ENCODE results near the gene DIAPH1.

DIAPH1 gene

GRCh38 chr5:141504216-141504615 is 114.6 kb downstream of the DIAPH1 start:
- Histone ChIP-seq H3K27me3 (ENCODE audit: control insufficient read depth, insufficient read depth, low read length) (no peaks in the 10 kb centered on the region), H3K9me3 (ENCODE audit: control insufficient read depth, insufficient read depth, low read length) (no peaks in the 10 kb centered on the region), H3K4me3 (ENCODE audit: low read depth, low read length) (no peak overlapping the region), H3K36me3 (ENCODE audit: control insufficient read depth, insufficient read depth, low read length) (no peaks in the 10 kb centered on the region), H3K4me1 (ENCODE audit: control insufficient read depth, insufficient read depth, low read length) (peaks cover 17% of the 10 kb centered on the region), H3K9ac (ENCODE audit: low read depth, low read length) (no peak overlapping the region)

GRCh38 chr5:141503681-141504080 is 115.1 kb downstream of the DIAPH1 start:
- H3K9ac ChIP-seq (ENCODE audit: low read depth, low read length): no peak overlapping the region
- H3K9me3 ChIP-seq (ENCODE audit: control insufficient read depth, insufficient read depth, low read length): no peaks in the 10 kb centered on the region
- no peak overlapping the region for H3K4me3 ChIP-seq (ENCODE audit: low read depth, low read length)
- H3K36me3 ChIP-seq (ENCODE audit: control insufficient read depth, insufficient read depth, low read length): no peaks in the 10 kb centered on the region
- peaks cover 17% of the 10 kb centered on the region for H3K4me1 ChIP-seq (ENCODE audit: control insufficient read depth, insufficient read depth, low read length)
- H3K27me3 ChIP-seq (ENCODE audit: control insufficient read depth, insufficient read depth, low read length): no peaks in the 10 kb centered on the region

- peaks cover 2% of the 10 kb centered on the region for H3K4me1 ChIP-seq (ENCODE audit: control insufficient read depth, insufficient read depth, low read length)
- H3K4me3 ChIP-seq (ENCODE audit: low read depth, low read length): no peak overlapping the region
- H3K9me3 ChIP-seq (ENCODE audit: control insufficient read depth, insufficient read depth, low read length): no peaks in the 10 kb centered on the region
- no peaks in the 10 kb centered on the region for H3K27me3 ChIP-seq (ENCODE audit: control insufficient read depth, insufficient read depth, low read length)
- no peak overlapping the region for H3K9ac ChIP-seq (ENCODE audit: low read depth, low read length)
- H3K36me3 ChIP-seq (ENCODE audit: control insufficient read depth, insufficient read depth, low read length): no peaks in the 10 kb centered on the region
Measured at GRCh38 chr5:141501761-141502160, 117.0 kb downstream of the DIAPH1 start.

- no peak overlapping the region for H3K9ac ChIP-seq (ENCODE audit: low read depth, low read length)
- H3K4me1 ChIP-seq (ENCODE audit: control insufficient read depth, insufficient read depth, low read length): peaks cover 19% of the 10 kb centered on the region
- H3K9me3 ChIP-seq (ENCODE audit: control insufficient read depth, insufficient read depth, low read length): no peaks in the 10 kb centered on the region
- no peaks in the 10 kb centered on the region for H3K36me3 ChIP-seq (ENCODE audit: control insufficient read depth, insufficient read depth, low read length)
- peak overlapping the region; percentile 12 for H3K4me3 ChIP-seq (ENCODE audit: low read depth, low read length)
- peaks cover 32% of the 10 kb centered on the region for H3K27me3 ChIP-seq (ENCODE audit: control insufficient read depth, insufficient read depth, low read length)
Measured at GRCh38 chr5:141496038-141496437, 122.8 kb downstream of the DIAPH1 start.

GRCh38 chr5:141495453-141495811 is 123.4 kb downstream of the DIAPH1 start:
- no peaks in the 10 kb centered on the region for H3K9me3 ChIP-seq (ENCODE audit: control insufficient read depth, insufficient read depth, low read length)
- peak overlapping the region; percentile 62 for H3K4me3 ChIP-seq (ENCODE audit: low read depth, low read length)
- peaks cover 38% of the 10 kb centered on the region for H3K27me3 ChIP-seq (ENCODE audit: control insufficient read depth, insufficient read depth, low read length)
- no peaks in the 10 kb centered on the region for H3K36me3 ChIP-seq (ENCODE audit: control insufficient read depth, insufficient read depth, low read length)
- no peak overlapping the region for H3K9ac ChIP-seq (ENCODE audit: low read depth, low read length)
- H3K4me1 ChIP-seq (ENCODE audit: control insufficient read depth, insufficient read depth, low read length): peaks cover 19% of the 10 kb centered on the region

GRCh38 chr5:141494761-141495452 is 123.9 kb downstream of the DIAPH1 start:
- H3K4me1 ChIP-seq (ENCODE audit: control insufficient read depth, insufficient read depth, low read length): peaks cover 19% of the 10 kb centered on the region
- peak overlapping the region; percentile 24 for H3K9ac ChIP-seq (ENCODE audit: low read depth, low read length)

GRCh38 chr5:141493500-141494422 is 125.0 kb downstream of the DIAPH1 start:
- Histone ChIP-seq H3K9ac (ENCODE audit: low read depth, low read length) (no peak overlapping the region), H3K27me3 (ENCODE audit: control insufficient read depth, insufficient read depth, low read length) (peaks cover 48% of the 10 kb centered on the region), H3K4me3 (ENCODE audit: low read depth, low read length) (peak overlapping the region; percentile 62), H3K9me3 (ENCODE audit: control insufficient read depth, insufficient read depth, low read length) (no peaks in the 10 kb centered on the region), H3K36me3 (ENCODE audit: control insufficient read depth, insufficient read depth, low read length) (no peaks in the 10 kb centered on the region), H3K4me1 (ENCODE audit: control insufficient read depth, insufficient read depth, low read length) (peaks cover 19% of the 10 kb centered on the region)

More at GRCh38 chr5:141494761-141495452, 123.9 kb downstream of the DIAPH1 start:
- Histone ChIP-seq H3K27me3 (ENCODE audit: control insufficient read depth, insufficient read depth, low read length) (peaks cover 42% of the 10 kb centered on the region), H3K4me3 (ENCODE audit: low read depth, low read length) (peak overlapping the region; percentile 62), H3K36me3 (ENCODE audit: control insufficient read depth, insufficient read depth, low read length) (no peaks in the 10 kb centered on the region), H3K9me3 (ENCODE audit: control insufficient read depth, insufficient read depth, low read length) (no peaks in the 10 kb centered on the region)

- Histone ChIP-seq H3K4me3 (ENCODE audit: low read depth, low read length) (peak overlapping the region; percentile 45), H3K27me3 (ENCODE audit: control insufficient read depth, insufficient read depth, low read length) (peaks cover 49% of the 10 kb centered on the region), H3K9ac (ENCODE audit: low read depth, low read length) (no peak overlapping the region), H3K9me3 (ENCODE audit: control insufficient read depth, insufficient read depth, low read length) (no peaks in the 10 kb centered on the region), H3K4me1 (ENCODE audit: control insufficient read depth, insufficient read depth, low read length) (peaks cover 24% of the 10 kb centered on the region), H3K36me3 (ENCODE audit: control insufficient read depth, insufficient read depth, low read length) (no peaks in the 10 kb centered on the region)
Measured at GRCh38 chr5:141492168-141492885, 126.5 kb downstream of the DIAPH1 start.

GRCh38 chr5:141491323-141492167 is 127.3 kb downstream of the DIAPH1 start:
- peak overlapping the region; percentile 45 for H3K4me3 ChIP-seq (ENCODE audit: low read depth, low read length)
- no peaks in the 10 kb centered on the region for H3K9me3 ChIP-seq (ENCODE audit: control insufficient read depth, insufficient read depth, low read length)
- no peak overlapping the region for H3K9ac ChIP-seq (ENCODE audit: low read depth, low read length)
- H3K36me3 ChIP-seq (ENCODE audit: control insufficient read depth, insufficient read depth, low read length): no peaks in the 10 kb centered on the region
- H3K4me1 ChIP-seq (ENCODE audit: control insufficient read depth, insufficient read depth, low read length): peaks cover 23% of the 10 kb centered on the region
- H3K27me3 ChIP-seq (ENCODE audit: control insufficient read depth, insufficient read depth, low read length): peaks cover 57% of the 10 kb centered on the region

GRCh38 chr5:141490771-141491170 is 128.0 kb downstream of the DIAPH1 start:
- Histone ChIP-seq H3K36me3 (ENCODE audit: control insufficient read depth, insufficient read depth, low read length) (no peaks in the 10 kb centered on the region), H3K9ac (ENCODE audit: low read depth, low read length) (no peak overlapping the region), H3K9me3 (ENCODE audit: control insufficient read depth, insufficient read depth, low read length) (no peaks in the 10 kb centered on the region), H3K4me3 (ENCODE audit: low read depth, low read length) (no peak overlapping the region), H3K27me3 (ENCODE audit: control insufficient read depth, insufficient read depth, low read length) (peaks cover 65% of the 10 kb centered on the region), H3K4me1 (ENCODE audit: control insufficient read depth, insufficient read depth, low read length) (peaks cover 17% of the 10 kb centered on the region)

- peaks cover 70% of the 10 kb centered on the region for H3K27me3 ChIP-seq (ENCODE audit: control insufficient read depth, insufficient read depth, low read length)
- H3K4me1 ChIP-seq (ENCODE audit: control insufficient read depth, insufficient read depth, low read length): peaks cover 12% of the 10 kb centered on the region
- no peak overlapping the region for H3K4me3 ChIP-seq (ENCODE audit: low read depth, low read length)
- no peaks in the 10 kb centered on the region for H3K9me3 ChIP-seq (ENCODE audit: control insufficient read depth, insufficient read depth, low read length)
- H3K9ac ChIP-seq (ENCODE audit: low read depth, low read length): no peak overlapping the region
- H3K36me3 ChIP-seq (ENCODE audit: control insufficient read depth, insufficient read depth, low read length): no peaks in the 10 kb centered on the region
Measured at GRCh38 chr5:141490271-141490670, 128.5 kb downstream of the DIAPH1 start.

All from iPS-15b (cell line).